Fibroblast of the aortic adventitia (primary cell): ENCODE results near the gene JAKMIP1. TPM values are rescaled to one million over a fixed set of nuclear protein-coding genes. Genes with fewer than 3 reads are reported as not detected.

ENCODE experiments used
- DNase-seq: peaks from one replicate; pipeline ENCODE4 v3.0.0-alpha.2; 2010; ENCODE audit warnings: low read depth
- H3K4me3 ChIP-seq: 2 replicates; pipeline ENCODE4 v1.5.1; 2011; ENCODE audit warnings: low read depth, mild to moderate bottlenecking, control low read depth, low read length, moderate library complexity
- total RNA-seq: library from RNA; depleted of rRNA; stranded (reverse); fragments of >200 nt; gene quantifications from 2 replicates; pipeline ENCODE4 v1.2.3, GENCODE V29; 2012; ENCODE audit warnings: low replicate concordance
- TF ChIP-seq, protein P1 (sequence below): IDR thresholded peaks from 2 replicates; pipeline ENCODE4 v1.5.1; 2011; ENCODE audit warnings: mild to moderate bottlenecking, low read length, control low read depth, inconsistent platforms; ENCODE audit not compliant: insufficient read depth

JAKMIP1 gene
- total RNA-seq, 1 donor: not detected

DNA sequence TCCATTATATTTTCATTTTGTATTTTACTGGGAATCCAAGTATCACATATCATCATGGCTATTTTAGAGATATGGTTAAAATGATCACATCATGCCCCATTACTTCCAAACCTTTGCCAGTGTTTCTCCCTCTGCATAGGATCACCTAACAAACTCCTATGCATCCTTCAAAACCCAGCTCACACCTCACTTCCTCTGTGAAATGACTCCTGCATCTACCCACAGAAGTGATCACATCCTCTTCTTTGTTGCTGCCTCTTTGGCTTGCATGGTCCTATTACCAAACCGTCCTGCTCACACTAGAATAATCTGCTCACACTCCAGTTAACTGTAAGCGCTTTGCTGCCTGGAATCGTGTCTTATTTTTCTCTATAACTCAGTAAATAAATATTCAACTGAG, 107.4 kb downstream of the JAKMIP1 start:
- no peak overlapping the region for H3K4me3 ChIP-seq
- TF ChIP-seq, protein P1, sequence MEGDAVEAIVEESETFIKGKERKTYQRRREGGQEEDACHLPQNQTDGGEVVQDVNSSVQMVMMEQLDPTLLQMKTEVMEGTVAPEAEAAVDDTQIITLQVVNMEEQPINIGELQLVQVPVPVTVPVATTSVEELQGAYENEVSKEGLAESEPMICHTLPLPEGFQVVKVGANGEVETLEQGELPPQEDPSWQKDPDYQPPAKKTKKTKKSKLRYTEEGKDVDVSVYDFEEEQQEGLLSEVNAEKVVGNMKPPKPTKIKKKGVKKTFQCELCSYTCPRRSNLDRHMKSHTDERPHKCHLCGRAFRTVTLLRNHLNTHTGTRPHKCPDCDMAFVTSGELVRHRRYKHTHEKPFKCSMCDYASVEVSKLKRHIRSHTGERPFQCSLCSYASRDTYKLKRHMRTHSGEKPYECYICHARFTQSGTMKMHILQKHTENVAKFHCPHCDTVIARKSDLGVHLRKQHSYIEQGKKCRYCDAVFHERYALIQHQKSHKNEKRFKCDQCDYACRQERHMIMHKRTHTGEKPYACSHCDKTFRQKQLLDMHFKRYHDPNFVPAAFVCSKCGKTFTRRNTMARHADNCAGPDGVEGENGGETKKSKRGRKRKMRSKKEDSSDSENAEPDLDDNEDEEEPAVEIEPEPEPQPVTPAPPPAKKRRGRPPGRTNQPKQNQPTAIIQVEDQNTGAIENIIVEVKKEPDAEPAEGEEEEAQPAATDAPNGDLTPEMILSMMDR: no peak
- no peak for DNase-seq

DNA sequence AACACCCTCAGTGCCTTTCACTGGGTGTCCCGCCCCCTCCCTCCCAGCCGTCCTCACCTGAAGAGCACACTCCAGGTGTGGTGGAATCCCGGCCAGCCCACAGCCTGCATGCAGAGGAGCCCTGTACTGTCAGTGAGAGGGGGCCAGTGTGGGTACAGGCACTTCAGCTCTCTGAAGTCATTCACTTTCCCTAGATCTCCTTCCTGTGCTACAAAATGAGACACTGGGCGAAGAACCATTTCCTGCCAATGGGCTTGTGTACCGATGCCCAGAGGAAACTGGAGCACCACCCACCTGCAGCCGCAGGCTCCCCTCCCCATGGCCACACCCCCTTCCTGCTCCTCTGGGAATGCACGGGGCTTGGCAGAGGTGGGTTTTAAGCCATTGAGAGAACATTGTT, 108.2 kb downstream of the JAKMIP1 start:
- DNase-seq: no peak
- TF ChIP-seq, protein P1: no peak
- no peak overlapping the region for H3K4me3 ChIP-seq

DNA sequence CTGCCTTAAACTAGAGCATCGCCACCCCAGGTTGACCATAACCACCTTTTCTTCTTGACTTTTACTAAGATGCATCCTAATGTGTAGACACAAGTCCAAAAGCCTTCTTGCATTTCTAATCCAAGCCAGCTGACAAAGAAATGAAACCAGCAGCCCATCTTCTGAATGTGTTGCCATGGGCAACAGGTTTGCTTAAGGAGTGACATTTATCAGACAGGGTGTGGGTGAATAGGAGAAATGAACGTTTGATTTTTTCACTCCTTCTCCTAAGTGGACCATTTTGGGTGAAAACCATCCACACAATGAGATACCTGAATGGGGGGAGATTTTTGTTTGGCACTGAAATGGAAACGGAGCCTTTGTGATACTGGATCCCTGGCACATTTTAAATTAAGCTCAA, 109.4 kb downstream of the JAKMIP1 start:
- DNase-seq: no peak
- no peak overlapping the region for H3K4me3 ChIP-seq
- TF ChIP-seq, protein P1: no peak

DNA sequence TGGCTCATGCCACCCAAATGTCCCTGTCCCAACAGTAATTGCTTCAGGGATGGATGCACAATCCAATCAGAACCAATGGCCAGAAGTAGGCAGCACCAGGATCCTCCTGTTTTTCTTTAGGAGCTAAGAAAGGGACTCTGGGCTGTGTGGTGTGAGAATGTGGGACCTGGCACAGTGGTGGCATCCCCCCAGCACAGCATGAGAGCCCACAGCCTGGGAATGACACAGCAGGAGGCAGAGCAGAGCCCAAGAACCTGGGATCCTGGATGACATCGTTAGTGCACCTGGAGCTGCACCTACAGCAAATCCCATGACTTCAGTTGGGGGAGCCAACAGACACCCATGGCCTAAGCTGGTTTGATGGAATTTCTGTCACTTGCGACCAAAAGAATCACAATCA, 111.4 kb downstream of the JAKMIP1 start:
- no peak overlapping the region for H3K4me3 ChIP-seq
- no peak for DNase-seq
- TF ChIP-seq, protein P1: no peak

DNA sequence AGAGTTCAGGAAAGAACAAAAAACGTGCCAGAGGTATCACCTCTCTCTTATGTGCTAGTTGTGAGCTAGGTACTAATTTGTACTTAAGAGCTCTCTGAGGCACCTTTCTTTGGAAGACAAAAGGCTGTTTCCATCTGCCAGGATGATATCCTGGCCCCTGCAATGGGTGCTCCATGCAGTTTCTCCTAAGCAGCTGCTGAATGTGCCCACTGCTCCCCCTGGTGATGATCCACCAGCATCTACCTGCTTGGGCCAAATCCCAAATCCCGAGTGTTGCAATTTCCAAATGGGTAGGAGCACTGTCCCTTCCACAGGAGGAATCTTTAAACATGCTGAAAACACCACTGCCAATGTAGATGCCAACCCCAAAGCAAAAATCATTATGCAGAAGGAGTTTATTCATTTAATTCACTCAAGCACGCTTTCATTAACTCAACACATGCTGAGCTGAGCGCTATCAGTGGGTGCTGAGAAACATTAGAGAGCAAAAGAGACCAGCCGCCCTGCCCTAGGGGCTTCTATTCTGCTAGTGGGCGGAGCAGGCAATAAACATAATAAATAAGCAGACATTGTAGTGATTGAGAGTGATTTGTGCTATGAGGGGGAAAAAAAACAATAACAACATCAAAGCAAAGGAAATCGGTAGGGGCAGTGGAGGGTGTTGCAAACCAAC, 112.5 kb downstream of the JAKMIP1 start:
- H3K4me3 ChIP-seq: no peak overlapping the region
- TF ChIP-seq, protein P1: no peak
- peak; percentile 2 for DNase-seq

DNA sequence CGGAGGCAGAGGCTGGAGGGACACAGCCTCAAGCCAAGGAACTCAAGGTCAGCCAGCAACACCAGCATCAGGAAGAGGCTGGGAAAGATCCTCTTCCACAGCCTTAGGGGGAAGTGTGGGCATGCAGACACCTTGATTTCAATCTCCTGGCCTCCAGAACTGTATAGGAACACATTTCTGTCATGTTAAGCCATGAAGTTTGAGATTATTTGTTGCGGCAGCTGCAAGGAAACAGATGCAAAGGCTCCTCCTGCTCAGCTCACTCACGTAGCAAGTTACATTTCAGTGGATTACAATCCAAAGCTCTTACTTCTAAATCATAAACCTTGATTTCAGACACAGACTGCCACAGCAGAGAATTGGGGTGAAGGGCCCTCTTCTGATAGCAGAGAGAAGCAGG, 113.5 kb downstream of the JAKMIP1 start:
- TF ChIP-seq, protein P1: no peak
- no peak for DNase-seq

More for the DNA sequence above, 113.5 kb downstream of the JAKMIP1 start:
- H3K4me3 ChIP-seq: no peak overlapping the region
